SK-N-SH (cell line): ENCODE measurements around the gene SLIT1.

Experiments used
- JUND ChIP-seq: IDR thresholded peaks from 2 replicates; pipeline ENCODE4 v1.4.0; 2012
- TF ChIP-seq, protein P1 (sequence below): IDR thresholded peaks from 2 replicates; pipeline ENCODE4 v1.4.0; 2012; ENCODE audit warnings: low read depth
- TF ChIP-seq, protein P2 (sequence below): fragments of 200-600 bp; sonication (generic); IDR thresholded peaks from 2 replicates; pipeline ENCODE4 v1.6.1; 2017; ENCODE audit warnings: antibody characterized with exemption, mild to moderate bottlenecking, moderate library complexity

DNA sequence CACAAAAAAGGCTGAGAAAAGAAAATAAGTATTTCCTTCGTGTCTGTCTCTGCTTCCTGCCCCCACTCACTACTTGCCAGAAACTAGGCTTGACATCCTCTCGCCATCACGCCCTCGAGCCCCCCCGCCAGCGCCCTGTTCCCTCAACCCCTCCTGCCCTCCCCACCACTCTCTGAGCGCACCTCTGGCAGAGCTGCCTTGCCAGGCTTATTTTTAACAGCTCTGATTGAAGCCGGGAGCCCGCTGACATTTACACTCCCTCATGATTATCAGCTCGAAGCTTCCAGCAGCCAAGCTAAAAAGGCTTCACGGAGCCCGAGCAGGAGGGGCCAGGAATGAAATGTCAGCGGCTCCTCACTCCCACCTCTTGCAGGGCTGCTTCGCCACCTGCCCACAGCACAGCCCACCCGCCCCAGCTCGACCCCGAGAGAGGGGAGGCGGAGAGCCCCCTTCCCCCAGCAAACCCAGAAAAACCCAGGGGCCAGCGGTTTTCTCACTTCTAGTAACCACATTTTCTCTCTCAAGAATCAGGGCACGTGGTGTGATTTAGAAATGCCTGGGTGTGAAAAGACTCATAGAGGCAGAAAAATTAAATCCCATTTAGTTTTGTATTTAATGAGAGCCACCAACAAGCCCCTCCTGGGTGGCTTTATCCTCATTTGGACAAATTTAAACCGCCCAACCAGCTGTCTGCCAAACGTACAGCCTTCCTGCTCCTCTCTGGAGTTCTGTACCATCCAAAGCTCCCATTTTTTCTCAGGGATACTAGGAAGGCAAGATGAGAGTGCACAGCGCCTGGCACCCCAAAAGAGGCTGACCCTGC, 89.3 kb downstream of the SLIT1 start:
- TF ChIP-seq, protein P1, sequence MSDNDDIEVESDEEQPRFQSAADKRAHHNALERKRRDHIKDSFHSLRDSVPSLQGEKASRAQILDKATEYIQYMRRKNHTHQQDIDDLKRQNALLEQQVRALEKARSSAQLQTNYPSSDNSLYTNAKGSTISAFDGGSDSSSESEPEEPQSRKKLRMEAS = no peak
- TF ChIP-seq, protein P2, sequence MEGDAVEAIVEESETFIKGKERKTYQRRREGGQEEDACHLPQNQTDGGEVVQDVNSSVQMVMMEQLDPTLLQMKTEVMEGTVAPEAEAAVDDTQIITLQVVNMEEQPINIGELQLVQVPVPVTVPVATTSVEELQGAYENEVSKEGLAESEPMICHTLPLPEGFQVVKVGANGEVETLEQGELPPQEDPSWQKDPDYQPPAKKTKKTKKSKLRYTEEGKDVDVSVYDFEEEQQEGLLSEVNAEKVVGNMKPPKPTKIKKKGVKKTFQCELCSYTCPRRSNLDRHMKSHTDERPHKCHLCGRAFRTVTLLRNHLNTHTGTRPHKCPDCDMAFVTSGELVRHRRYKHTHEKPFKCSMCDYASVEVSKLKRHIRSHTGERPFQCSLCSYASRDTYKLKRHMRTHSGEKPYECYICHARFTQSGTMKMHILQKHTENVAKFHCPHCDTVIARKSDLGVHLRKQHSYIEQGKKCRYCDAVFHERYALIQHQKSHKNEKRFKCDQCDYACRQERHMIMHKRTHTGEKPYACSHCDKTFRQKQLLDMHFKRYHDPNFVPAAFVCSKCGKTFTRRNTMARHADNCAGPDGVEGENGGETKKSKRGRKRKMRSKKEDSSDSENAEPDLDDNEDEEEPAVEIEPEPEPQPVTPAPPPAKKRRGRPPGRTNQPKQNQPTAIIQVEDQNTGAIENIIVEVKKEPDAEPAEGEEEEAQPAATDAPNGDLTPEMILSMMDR = no peak
- TF ChIP-seq JUND = no peak
